ENCODE results near the gene NOSTRIN. TPM values are rescaled to one million over a fixed set of nuclear protein-coding genes. Genes with fewer than 3 reads are reported as not detected.

The NOSTRIN gene
- polyA plus RNA-seq, 1 donor from 2014 or later, result not detected

- Mint-ChIP-seq H3K9me3 (no peaks in the 10 kb centered on the region), H3K27me3 (no peaks in the 10 kb centered on the region), H3K4me3 (no peak overlapping the region), H3K4me1 (no peaks in the 10 kb centered on the region), H3K36me3 (no peaks in the 10 kb centered on the region), H3K27ac (no peak overlapping the region)
These were observed 19.6 kb downstream of the NOSTRIN start for GRCh38 chr2:168821992-168822391.

- no peaks in the 10 kb centered on the region for H3K27me3 Mint-ChIP-seq
- no peak overlapping the region for H3K4me3 Mint-ChIP-seq
- no peaks in the 10 kb centered on the region for H3K4me1 Mint-ChIP-seq
- H3K36me3 Mint-ChIP-seq, result no peaks in the 10 kb centered on the region
- H3K27ac Mint-ChIP-seq, result no peak overlapping the region
- no peaks in the 10 kb centered on the region for H3K9me3 Mint-ChIP-seq
These were observed 22.7 kb downstream of the NOSTRIN start for GRCh38 chr2:168825126-168825525.

GRCh38 chr2:168830958-168831357, 28.5 kb downstream of the NOSTRIN start:
- no peaks in the 10 kb centered on the region for H3K27me3 Mint-ChIP-seq
- H3K9me3 Mint-ChIP-seq, result peaks cover 0 to 2% (median 0%) of the 10 kb centered on the region in 3 donors
- no peak overlapping the region for H3K27ac Mint-ChIP-seq
- no peak overlapping the region for H3K4me3 Mint-ChIP-seq
- H3K4me1 Mint-ChIP-seq, result no peaks in the 10 kb centered on the region
- no peaks in the 10 kb centered on the region for H3K36me3 Mint-ChIP-seq

GRCh38 chr2:168831662-168832061, 29.2 kb downstream of the NOSTRIN start:
- Mint-ChIP-seq H3K36me3 (no peaks in the 10 kb centered on the region), H3K9me3 (peaks cover 0 to 2% (median 0%) of the 10 kb centered on the region in 3 donors), H3K27ac (no peak overlapping the region), H3K4me3 (no peak overlapping the region), H3K4me1 (no peaks in the 10 kb centered on the region), H3K27me3 (no peaks in the 10 kb centered on the region)

GRCh38 chr2:168835969-168836368, 33.5 kb downstream of the NOSTRIN start:
- no peaks in the 10 kb centered on the region for H3K4me1 Mint-ChIP-seq
- H3K36me3 Mint-ChIP-seq, result no peaks in the 10 kb centered on the region
- H3K9me3 Mint-ChIP-seq, result no peaks in the 10 kb centered on the region
- no peak overlapping the region for H3K4me3 Mint-ChIP-seq
- no peaks in the 10 kb centered on the region for H3K27me3 Mint-ChIP-seq
- peak overlapping the region in 1 of 3 donors; percentile 41 for H3K27ac Mint-ChIP-seq

- no peak overlapping the region for H3K27ac Mint-ChIP-seq
- H3K4me1 Mint-ChIP-seq, result no peaks in the 10 kb centered on the region
- no peaks in the 10 kb centered on the region for H3K36me3 Mint-ChIP-seq
- no peak overlapping the region for H3K4me3 Mint-ChIP-seq
- H3K9me3 Mint-ChIP-seq, result peaks cover 0 to 2% (median 0%) of the 10 kb centered on the region in 3 donors
- no peaks in the 10 kb centered on the region for H3K27me3 Mint-ChIP-seq
These were observed 39.0 kb downstream of the NOSTRIN start for GRCh38 chr2:168841445-168841844.

GRCh38 chr2:168843253-168843652, 40.8 kb downstream of the NOSTRIN start:
- H3K4me3 Mint-ChIP-seq, result no peak overlapping the region
- no peaks in the 10 kb centered on the region for H3K4me1 Mint-ChIP-seq
- H3K27ac Mint-ChIP-seq, result no peak overlapping the region
- peaks cover 0 to 2% (median 0%) of the 10 kb centered on the region in 3 donors for H3K9me3 Mint-ChIP-seq
- H3K36me3 Mint-ChIP-seq, result no peaks in the 10 kb centered on the region
- H3K27me3 Mint-ChIP-seq, result no peaks in the 10 kb centered on the region

- no peaks in the 10 kb centered on the region for H3K27me3 Mint-ChIP-seq
- H3K4me1 Mint-ChIP-seq, result no peaks in the 10 kb centered on the region
- no peak overlapping the region for H3K4me3 Mint-ChIP-seq
- H3K9me3 Mint-ChIP-seq, result peaks cover 0 to 2% (median 0%) of the 10 kb centered on the region in 3 donors
- H3K36me3 Mint-ChIP-seq, result no peaks in the 10 kb centered on the region
- H3K27ac Mint-ChIP-seq, result no peak overlapping the region
These were observed 45.8 kb downstream of the NOSTRIN start for GRCh38 chr2:168848225-168848624.

GRCh38 chr2:168849610-168850009, 47.2 kb downstream of the NOSTRIN start:
- Mint-ChIP-seq H3K9me3 (peaks cover 0 to 2% (median 0%) of the 10 kb centered on the region in 3 donors), H3K27me3 (no peaks in the 10 kb centered on the region), H3K4me3 (no peak overlapping the region), H3K4me1 (no peaks in the 10 kb centered on the region), H3K36me3 (peaks cover 2% of the 10 kb centered on the region), H3K27ac (no peak overlapping the region)

- Mint-ChIP-seq H3K27ac (no peak overlapping the region), H3K9me3 (no peaks in the 10 kb centered on the region), H3K36me3 (peaks cover 2% of the 10 kb centered on the region), H3K4me3 (no peak overlapping the region), H3K4me1 (no peaks in the 10 kb centered on the region), H3K27me3 (no peaks in the 10 kb centered on the region)
These were observed 48.4 kb downstream of the NOSTRIN start for GRCh38 chr2:168850846-168851245.

- Mint-ChIP-seq H3K27me3 (no peaks in the 10 kb centered on the region), H3K27ac (no peak overlapping the region), H3K4me3 (no peak overlapping the region), H3K36me3 (peaks cover 2% of the 10 kb centered on the region), H3K4me1 (no peaks in the 10 kb centered on the region), H3K9me3 (no peaks in the 10 kb centered on the region)
These were observed 49.4 kb downstream of the NOSTRIN start for GRCh38 chr2:168851674-168852320.

GRCh38 chr2:168852481-168852880, 50.0 kb downstream of the NOSTRIN start:
- Mint-ChIP-seq H3K27ac (no peak overlapping the region), H3K4me1 (no peaks in the 10 kb centered on the region), H3K27me3 (no peaks in the 10 kb centered on the region), H3K4me3 (no peak overlapping the region), H3K36me3 (peaks cover 2% of the 10 kb centered on the region), H3K9me3 (no peaks in the 10 kb centered on the region)

- no peak overlapping the region for H3K27ac Mint-ChIP-seq
- H3K36me3 Mint-ChIP-seq, result peaks cover 2% of the 10 kb centered on the region
- no peaks in the 10 kb centered on the region for H3K27me3 Mint-ChIP-seq
- no peaks in the 10 kb centered on the region for H3K4me1 Mint-ChIP-seq
- no peak overlapping the region for H3K4me3 Mint-ChIP-seq
- H3K9me3 Mint-ChIP-seq, result no peaks in the 10 kb centered on the region
These were observed 51.0 kb downstream of the NOSTRIN start for GRCh38 chr2:168853471-168853870.

GRCh38 chr2:168854651-168855050, 52.2 kb downstream of the NOSTRIN start:
- H3K27ac Mint-ChIP-seq, result no peak overlapping the region
- no peak overlapping the region for H3K4me3 Mint-ChIP-seq
- H3K36me3 Mint-ChIP-seq, result peaks cover 2% of the 10 kb centered on the region
- H3K4me1 Mint-ChIP-seq, result no peaks in the 10 kb centered on the region
- no peaks in the 10 kb centered on the region for H3K27me3 Mint-ChIP-seq
- H3K9me3 Mint-ChIP-seq, result no peaks in the 10 kb centered on the region

- H3K36me3 Mint-ChIP-seq, result peaks cover 2% of the 10 kb centered on the region
- no peak overlapping the region for H3K27ac Mint-ChIP-seq
These were observed 53.2 kb downstream of the NOSTRIN start for GRCh38 chr2:168855601-168856000.

GRCh38 chr2:168858146-168858545, 55.7 kb downstream of the NOSTRIN start:
- H3K36me3 Mint-ChIP-seq, result peaks cover 2% of the 10 kb centered on the region
- no peaks in the 10 kb centered on the region for H3K9me3 Mint-ChIP-seq
- H3K27ac Mint-ChIP-seq, result no peak overlapping the region
- H3K4me1 Mint-ChIP-seq, result no peaks in the 10 kb centered on the region
- H3K4me3 Mint-ChIP-seq, result no peak overlapping the region
- no peaks in the 10 kb centered on the region for H3K27me3 Mint-ChIP-seq

More at GRCh38 chr2:168855601-168856000, 53.2 kb downstream of the NOSTRIN start:
- Mint-ChIP-seq H3K27me3 (no peaks in the 10 kb centered on the region), H3K4me1 (no peaks in the 10 kb centered on the region), H3K9me3 (no peaks in the 10 kb centered on the region), H3K4me3 (no peak overlapping the region)
